ENCODE data around the gene NDST1. TPM values are rescaled to one million over a fixed set of nuclear protein-coding genes. Genes with fewer than 3 reads are reported as not detected.

Gene NDST1
- total RNA-seq, 2 experiments from 2014 or later = 9.5 to 26.6 TPM

DNA sequence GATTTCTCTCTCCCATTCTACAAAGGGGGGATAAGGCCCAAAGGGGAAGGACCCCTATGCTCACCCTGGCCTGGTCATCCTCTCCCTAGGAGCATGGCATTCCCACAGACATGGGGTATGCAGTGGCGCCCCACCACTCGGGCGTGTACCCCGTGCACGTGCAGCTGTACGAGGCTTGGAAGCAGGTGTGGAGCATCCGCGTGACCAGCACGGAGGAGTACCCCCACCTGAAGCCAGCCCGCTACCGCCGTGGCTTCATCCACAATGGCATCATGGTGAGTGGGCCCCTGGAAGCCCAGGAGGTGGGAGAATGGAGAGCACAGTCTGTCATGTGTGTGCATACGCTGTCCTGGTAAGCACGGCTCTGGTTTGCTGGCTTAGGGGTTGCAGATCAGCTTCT lies 27.7 kb downstream of the NDST1 start:
- intact Hi-C loops (cut with micrococcal nuclease; ENCODE audit: unreplicated experiment) = no loop called here
- no TSS peak for BruUV-seq (replicated peaks)
- Histone ChIP-seq H2AFZ (ENCODE audit: low read length) (no peak overlapping the region), H4K20me1 (ENCODE audit: insufficient read depth, low read length) (no peaks in the 10 kb centered on the region), H3K36me3 (ENCODE audit: insufficient read depth, low read length) (peaks cover 56% of the 10 kb centered on the region), H3K9me2 (ENCODE audit: insufficient read depth, low read length) (no peaks in the 10 kb centered on the region), H3K4me2 (ENCODE audit: low read length) (no peak overlapping the region), H3K79me2 (ENCODE audit: insufficient read depth, low read depth, low read length) (no peaks in the 10 kb centered on the region), H3K9me3 (ENCODE audit: low read length) (no peaks in the 10 kb centered on the region), H3K4me1 (ENCODE audit: insufficient read depth, low read length, poor library complexity, severe bottlenecking) (no peaks in the 10 kb centered on the region), H3K27ac (ENCODE audit: low read depth, low read length, poor library complexity, severe bottlenecking) (no peak overlapping the region), H3K4me3 (ENCODE audit: low read depth, low read length, poor library complexity, severe bottlenecking) (no peak overlapping the region)
- ChIA-PET CTCF (ENCODE audit: unreplicated experiment) (no interaction called here), POLR2A (interaction anchor here (0.7 kb wide), 1 partner anchor 51 kb away, joined by 3 read pairs; no protein-coding TSS in a partner anchor)
- DNase-seq (ENCODE audit: low spot score) = no peak
- TF ChIP-seq EZH2phosphoT487 (IDR thresholded peaks at IDR 0.05; ENCODE audit: borderline replicate concordance, low read depth, low read length) = no peak
- TF ChIP-seq, protein P1, sequence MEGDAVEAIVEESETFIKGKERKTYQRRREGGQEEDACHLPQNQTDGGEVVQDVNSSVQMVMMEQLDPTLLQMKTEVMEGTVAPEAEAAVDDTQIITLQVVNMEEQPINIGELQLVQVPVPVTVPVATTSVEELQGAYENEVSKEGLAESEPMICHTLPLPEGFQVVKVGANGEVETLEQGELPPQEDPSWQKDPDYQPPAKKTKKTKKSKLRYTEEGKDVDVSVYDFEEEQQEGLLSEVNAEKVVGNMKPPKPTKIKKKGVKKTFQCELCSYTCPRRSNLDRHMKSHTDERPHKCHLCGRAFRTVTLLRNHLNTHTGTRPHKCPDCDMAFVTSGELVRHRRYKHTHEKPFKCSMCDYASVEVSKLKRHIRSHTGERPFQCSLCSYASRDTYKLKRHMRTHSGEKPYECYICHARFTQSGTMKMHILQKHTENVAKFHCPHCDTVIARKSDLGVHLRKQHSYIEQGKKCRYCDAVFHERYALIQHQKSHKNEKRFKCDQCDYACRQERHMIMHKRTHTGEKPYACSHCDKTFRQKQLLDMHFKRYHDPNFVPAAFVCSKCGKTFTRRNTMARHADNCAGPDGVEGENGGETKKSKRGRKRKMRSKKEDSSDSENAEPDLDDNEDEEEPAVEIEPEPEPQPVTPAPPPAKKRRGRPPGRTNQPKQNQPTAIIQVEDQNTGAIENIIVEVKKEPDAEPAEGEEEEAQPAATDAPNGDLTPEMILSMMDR (conservative IDR thresholded peaks at IDR 0.05; ENCODE audit: low read length) = no peak

DNA sequence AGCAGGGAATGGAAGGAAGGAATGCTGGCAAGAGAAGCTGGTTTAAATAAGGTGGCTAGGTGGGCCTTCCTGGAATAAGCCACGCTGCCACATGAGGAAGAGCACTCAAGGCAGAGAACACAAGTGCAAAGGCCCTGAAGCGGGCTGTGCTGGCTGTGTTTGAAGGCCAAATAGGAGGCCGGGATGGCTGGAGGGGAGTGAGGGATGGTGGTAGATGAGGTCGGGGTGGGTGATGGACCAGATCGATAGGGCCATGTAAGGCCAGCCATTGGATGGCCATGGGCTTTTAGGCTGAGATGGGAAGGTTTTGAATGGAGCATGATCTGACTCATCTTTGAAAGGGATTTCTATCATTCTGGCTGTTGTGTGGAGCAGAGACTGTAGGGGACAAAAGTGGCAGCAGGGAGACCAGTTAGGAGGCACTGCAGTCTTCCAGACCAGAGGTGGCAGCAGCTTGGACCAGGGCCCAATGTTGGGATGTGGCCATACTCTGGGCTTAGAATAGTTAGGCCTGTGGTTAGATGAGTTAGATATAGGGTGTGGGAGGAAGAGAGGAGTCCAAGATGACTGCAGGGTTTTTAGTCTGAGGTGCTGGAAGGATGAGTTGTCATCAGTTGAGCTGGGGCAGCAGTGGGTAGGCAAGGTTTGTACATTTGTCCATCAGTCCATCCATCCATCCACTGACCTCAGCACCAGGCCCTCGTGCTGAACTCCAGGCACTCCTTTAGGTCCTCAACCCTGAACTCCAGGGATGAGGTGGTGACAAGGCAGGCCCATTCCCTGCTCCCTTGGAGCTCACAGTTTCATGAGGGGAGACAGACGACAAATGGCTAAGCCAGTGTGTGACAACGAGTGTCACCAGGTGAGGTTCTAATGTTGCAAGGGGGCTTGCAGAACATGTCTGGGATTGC lies 30.3 kb downstream of the NDST1 start:
- Histone ChIP-seq H3K36me3 (ENCODE audit: insufficient read depth, low read length) (peaks cover 68% of the 10 kb centered on the region), H3K9me2 (ENCODE audit: insufficient read depth, low read length) (no peaks in the 10 kb centered on the region), H3K4me1 (ENCODE audit: insufficient read depth, low read length, poor library complexity, severe bottlenecking) (no peaks in the 10 kb centered on the region), H3K4me2 (ENCODE audit: low read length) (no peak overlapping the region), H3K4me3 (ENCODE audit: low read depth, low read length, poor library complexity, severe bottlenecking) (no peak overlapping the region), H4K20me1 (ENCODE audit: insufficient read depth, low read length) (no peaks in the 10 kb centered on the region), H2AFZ (ENCODE audit: low read length) (no peak overlapping the region), H3K9me3 (ENCODE audit: low read length) (no peaks in the 10 kb centered on the region), H3K79me2 (ENCODE audit: insufficient read depth, low read depth, low read length) (no peaks in the 10 kb centered on the region), H3K27ac (ENCODE audit: low read depth, low read length, poor library complexity, severe bottlenecking) (no peak overlapping the region)
- POLR2A ChIA-PET = interaction anchor here (1.0 kb wide), 1 partner anchor 82 kb away, joined by 3 read pairs; no protein-coding TSS in a partner anchor
- TF ChIP-seq, protein P1 (conservative IDR thresholded peaks at IDR 0.05; ENCODE audit: low read length) = no peak
- no peak for TF ChIP-seq EZH2phosphoT487 (IDR thresholded peaks at IDR 0.05; ENCODE audit: borderline replicate concordance, low read depth, low read length)
- intact Hi-C loops (cut with micrococcal nuclease; ENCODE audit: unreplicated experiment) = no loop called here
- CTCF ChIA-PET (ENCODE audit: unreplicated experiment) = no interaction called here
- no peak for DNase-seq (ENCODE audit: low spot score)
- no TSS peak for BruUV-seq (replicated peaks)

DNA sequence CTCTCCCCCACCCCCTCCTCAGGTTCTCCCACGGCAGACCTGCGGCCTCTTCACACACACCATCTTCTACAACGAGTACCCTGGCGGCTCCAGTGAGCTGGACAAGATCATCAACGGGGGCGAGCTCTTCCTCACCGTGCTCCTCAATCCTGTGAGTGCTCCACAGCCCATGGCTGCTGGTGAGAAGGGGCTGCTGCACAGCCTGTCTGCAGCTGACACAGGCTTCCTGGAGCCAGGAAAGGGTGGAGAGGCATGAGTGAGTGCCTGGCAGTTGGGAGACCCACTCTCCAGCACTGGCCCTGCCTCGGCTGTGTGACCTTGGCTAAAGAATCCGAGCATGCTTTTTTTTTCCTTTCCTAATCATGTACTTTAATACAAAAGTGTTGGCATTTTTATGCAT lies 31.3 kb downstream of the NDST1 start:
- Histone ChIP-seq H3K27ac (ENCODE audit: low read depth, low read length, poor library complexity, severe bottlenecking) (no peak overlapping the region), H3K9me3 (ENCODE audit: low read length) (no peaks in the 10 kb centered on the region), H4K20me1 (ENCODE audit: insufficient read depth, low read length) (no peaks in the 10 kb centered on the region), H3K4me1 (ENCODE audit: insufficient read depth, low read length, poor library complexity, severe bottlenecking) (peaks cover under 1% of the 10 kb centered on the region), H3K79me2 (ENCODE audit: insufficient read depth, low read depth, low read length) (no peaks in the 10 kb centered on the region), H3K4me3 (ENCODE audit: low read depth, low read length, poor library complexity, severe bottlenecking) (no peak overlapping the region), H2AFZ (ENCODE audit: low read length) (no peak overlapping the region), H3K36me3 (ENCODE audit: insufficient read depth, low read length) (peaks cover 65% of the 10 kb centered on the region), H3K9me2 (ENCODE audit: insufficient read depth, low read length) (no peaks in the 10 kb centered on the region), H3K4me2 (ENCODE audit: low read length) (no peak overlapping the region)
- BruUV-seq (replicated peaks) = no TSS peak
- POLR2A ChIA-PET = interaction anchor here (1.0 to 1.4 kb wide), 3 partner anchors 15 to 82 kb away, joined by 3 to 4 read pairs (median 3); no protein-coding TSS in a partner anchor
- intact Hi-C loops (cut with micrococcal nuclease; ENCODE audit: unreplicated experiment) = no loop called here
- TF ChIP-seq EZH2phosphoT487 (IDR thresholded peaks at IDR 0.05; ENCODE audit: borderline replicate concordance, low read depth, low read length) = no peak
- TF ChIP-seq, protein P1 (conservative IDR thresholded peaks at IDR 0.05; ENCODE audit: low read length) = no peak
- no peak for DNase-seq (ENCODE audit: low spot score)
- CTCF ChIA-PET (ENCODE audit: unreplicated experiment) = no interaction called here
